ENCODE results near the gene PAX5.

DNA sequence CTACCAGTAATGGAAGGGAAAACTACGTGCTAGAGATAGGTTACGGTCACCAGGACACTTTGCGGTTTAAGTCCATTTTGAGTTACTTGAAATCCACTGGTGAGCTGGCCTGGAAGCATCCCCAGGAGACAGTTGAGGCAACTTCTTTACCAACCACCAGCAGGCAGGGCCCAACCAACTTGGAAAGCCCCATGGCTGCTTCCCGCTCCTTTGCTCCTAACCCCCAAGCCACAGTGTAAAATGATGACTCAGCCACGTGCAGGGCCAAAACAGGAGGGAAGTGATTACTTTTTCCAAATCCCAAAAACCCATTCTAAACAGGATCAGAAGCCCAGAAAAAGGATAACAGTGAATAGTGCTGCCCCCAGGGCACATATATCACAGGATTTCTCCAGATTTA is 87.4 kb downstream of the PAX5 start:
- TF ChIP-seq POLR2A (IDR thresholded peaks at IDR 0.05; ENCODE audit: low read length) (no peak), GATA1 (IDR thresholded peaks at IDR 0.05; ENCODE audit: low read depth, low read length) (no peak)
